GM19372 (cell line): ENCODE data around the gene SLC22A3.

Source experiments
- ATAC-seq: cut with Tn5 transposase; IDR thresholded peaks from one replicate; pipeline ENCODE4 v1.9.1; 2021; ENCODE audit warnings: mild to moderate bottlenecking, low read depth, moderate library complexity; ENCODE audit not compliant: unreplicated experiment

Gene SLC22A3

GRCh38 chr6:160398674-160399271 lies 50.6 kb downstream of the SLC22A3 start:
- ATAC-seq = peak; percentile 97

- ATAC-seq = no peak
These were observed 52.3 kb downstream of the SLC22A3 start for GRCh38 chr6:160400446-160400845.

- ATAC-seq = no peak
These were observed 60.4 kb downstream of the SLC22A3 start for GRCh38 chr6:160408528-160408927.

GRCh38 chr6:160412993-160413392 lies 64.8 kb downstream of the SLC22A3 start:
- ATAC-seq = no peak

DNA sequence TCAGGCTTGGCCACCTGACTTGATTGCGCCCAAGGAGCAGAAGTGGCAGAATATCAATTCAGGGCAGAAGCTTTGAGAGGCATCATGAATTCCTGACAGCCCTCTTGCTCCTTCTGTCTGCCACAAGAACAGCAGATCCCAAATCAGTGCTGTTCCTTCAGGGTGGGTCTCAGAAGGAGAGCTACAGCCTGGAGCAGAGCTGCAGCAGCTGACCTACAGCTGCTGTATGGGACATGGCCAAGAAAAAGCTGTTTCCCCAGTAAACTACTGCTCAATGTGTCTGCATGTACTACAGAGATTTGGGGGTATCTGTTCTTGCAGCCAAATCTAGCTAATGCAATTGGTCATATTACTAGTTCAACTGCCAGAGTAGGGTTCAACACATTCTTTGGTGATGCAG lies 69.0 kb downstream of the SLC22A3 start:
- ATAC-seq = no peak

DNA sequence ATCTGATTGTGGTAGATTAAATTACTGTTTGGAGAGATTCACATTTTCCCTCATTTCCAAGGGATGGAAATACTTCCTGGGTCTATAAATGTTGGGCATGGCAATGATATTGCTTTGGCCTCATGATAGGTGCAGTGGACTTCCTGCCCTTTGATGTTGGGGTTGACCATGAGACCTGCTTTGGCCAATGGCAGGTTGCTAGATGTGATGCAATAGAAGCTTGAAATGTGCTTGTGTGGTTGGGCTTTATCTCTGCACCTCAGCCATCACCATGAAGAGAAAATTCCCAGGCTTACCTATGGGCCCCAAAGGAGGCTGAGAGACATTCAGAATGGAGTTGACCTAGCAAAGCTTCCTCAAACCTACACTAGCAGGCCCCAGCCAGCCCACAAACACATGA lies 69.4 kb downstream of the SLC22A3 start:
- ATAC-seq = no peak

DNA sequence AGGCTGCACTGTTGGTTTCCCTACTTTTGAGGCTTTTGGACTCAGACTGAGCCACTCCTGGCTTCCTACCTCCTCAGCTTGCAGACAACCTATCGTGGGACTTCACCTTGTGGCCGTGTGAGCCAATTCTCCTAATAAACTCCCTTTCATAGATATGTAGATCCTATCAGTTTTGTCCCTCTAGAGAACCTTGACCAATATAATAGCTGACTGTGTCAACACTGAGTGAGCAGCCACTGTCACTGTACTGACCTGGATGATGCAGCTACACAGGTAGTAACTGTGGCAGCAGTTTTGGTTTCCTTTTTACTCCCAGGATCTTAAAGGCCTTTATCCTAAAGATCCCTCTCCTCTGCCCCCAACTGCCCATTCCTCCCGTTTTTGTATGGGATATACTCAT lies 70.2 kb downstream of the SLC22A3 start:
- ATAC-seq = no peak

GRCh38 chr6:160419488-160419887 lies 71.3 kb downstream of the SLC22A3 start:
- ATAC-seq = no peak

- ATAC-seq = no peak
These were observed 72.2 kb downstream of the SLC22A3 start for GRCh38 chr6:160420253-160420968.

- ATAC-seq = no peak
These were observed 72.9 kb downstream of the SLC22A3 start for GRCh38 chr6:160420969-160421556.

DNA sequence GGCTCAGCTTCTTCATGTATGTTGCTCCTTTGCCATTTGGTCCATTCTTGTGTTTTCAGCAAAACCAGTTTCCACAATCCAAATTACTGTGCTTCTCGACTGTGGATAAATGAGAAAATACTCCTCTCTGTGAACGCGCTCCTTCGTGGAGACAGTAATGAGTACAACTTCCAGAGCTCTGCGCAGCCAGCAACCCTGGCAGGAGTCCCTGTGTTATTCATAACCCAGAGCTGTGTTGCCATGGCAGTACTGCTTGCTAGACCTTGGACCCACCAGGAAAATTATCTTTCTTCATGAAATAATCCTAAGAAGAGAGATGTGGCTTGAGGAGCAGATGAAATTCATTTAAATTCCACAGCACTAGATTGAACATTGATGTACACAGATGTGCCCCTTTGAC lies 73.7 kb downstream of the SLC22A3 start:
- no peak for ATAC-seq

GRCh38 chr6:160424256-160424655 lies 76.1 kb downstream of the SLC22A3 start:
- no peak for ATAC-seq

- ATAC-seq = no peak
These were observed 78.0 kb downstream of the SLC22A3 start for GRCh38 chr6:160426136-160426535.

- no peak for ATAC-seq
These were observed 79.3 kb downstream of the SLC22A3 start for GRCh38 chr6:160427312-160428068.

GRCh38 chr6:160428069-160428430 lies 79.9 kb downstream of the SLC22A3 start:
- ATAC-seq = no peak

DNA sequence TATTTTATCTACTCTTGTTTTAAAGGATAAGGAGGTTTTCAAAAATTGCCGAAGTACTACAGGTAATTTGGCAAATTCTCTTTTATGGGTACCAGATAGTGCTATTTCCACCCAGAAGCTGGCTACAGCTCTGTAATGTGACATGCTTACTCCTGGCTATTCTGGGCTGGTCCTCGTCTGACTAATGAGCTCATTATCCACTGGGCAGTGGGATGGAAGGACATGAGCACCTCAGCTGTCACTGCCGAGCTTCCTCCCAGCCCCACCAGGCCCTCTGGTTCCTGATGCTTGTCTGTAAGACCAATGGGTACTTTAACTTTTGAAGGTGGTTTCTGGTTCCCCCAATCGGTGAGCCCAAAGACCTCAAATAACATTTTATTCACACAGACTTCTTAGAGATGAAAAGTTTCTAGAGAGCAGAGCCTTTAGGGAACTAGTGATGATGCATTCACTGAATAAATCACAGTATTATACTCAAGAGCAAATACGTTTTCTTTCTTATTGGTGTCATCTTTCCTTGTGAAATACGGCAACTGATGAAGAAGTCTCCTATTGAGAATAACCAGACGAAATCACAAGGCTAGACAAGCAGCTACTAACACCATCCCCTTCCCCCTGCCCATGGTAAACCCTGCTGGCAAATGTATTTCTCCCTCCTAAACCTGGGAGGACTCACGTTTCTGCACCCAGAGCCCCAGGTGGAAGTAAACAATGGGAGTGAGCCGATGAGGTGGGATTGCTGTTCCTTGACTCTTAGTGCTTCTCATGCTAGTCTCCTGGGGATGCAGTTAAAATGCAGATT lies 80.8 kb downstream of the SLC22A3 start:
- ATAC-seq = no peak

DNA sequence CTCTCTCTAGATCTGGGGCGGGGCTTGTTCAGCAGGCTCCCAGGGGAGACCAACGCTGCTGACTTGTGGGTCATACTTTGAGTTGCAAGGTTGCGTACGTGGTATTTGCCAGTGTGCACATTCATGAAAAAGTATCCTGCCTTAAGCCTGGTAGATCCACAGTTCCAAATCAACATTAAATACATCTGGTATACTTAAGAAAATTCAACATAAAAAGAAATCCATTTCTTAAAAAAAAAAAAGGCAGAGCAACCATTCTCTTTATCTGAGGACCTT lies 81.4 kb downstream of the SLC22A3 start:
- no peak for ATAC-seq

DNA sequence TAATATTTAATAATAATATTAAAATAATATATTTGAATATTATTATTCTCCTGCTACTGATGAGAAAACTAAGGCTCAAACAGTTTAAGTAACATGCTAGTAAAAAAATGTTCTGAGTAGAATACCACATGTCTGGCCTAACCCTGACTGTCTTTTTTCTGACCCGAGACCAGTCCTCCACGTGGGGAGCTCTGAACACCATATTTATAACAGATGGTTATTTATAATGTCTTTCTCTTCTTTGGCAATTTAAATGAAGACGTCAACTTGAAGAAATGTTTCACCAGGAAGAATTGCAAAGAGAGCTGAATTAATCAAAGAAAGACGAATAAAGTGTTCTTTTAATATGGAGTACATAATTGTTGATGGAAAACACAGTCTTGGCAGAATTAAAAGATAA lies 82.0 kb downstream of the SLC22A3 start:
- no peak for ATAC-seq

GRCh38 chr6:160430751-160431150 lies 82.6 kb downstream of the SLC22A3 start:
- no peak for ATAC-seq

DNA sequence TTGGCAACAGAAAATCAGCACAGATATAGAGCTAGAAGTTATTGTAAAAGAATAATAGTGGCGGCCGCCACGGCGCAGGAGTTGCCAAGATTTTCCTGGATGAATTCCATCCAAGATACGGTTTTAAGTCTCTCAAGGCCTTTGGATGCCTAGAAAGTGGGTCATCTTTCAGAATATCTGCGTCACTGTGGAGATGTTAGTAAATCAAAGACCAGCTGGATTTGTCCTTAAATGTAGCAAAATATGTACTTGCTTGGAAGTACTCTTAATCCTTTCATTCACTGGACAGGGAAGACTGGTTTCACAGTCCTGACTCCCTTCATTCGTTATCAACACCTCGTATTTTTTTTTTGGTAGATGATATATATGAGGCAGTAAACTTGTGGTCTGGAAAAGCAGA lies 83.0 kb downstream of the SLC22A3 start:
- no peak for ATAC-seq
